Activated naive CD4-positive, alpha-beta T cell treated with anti-CD3 and anti-CD28 coated beads, Interleukin-2, amount 50 U/mL, for 72 hours (primary cell): ENCODE measurements around the gene CENPVL2. TPM values are rescaled to one million over a fixed set of nuclear protein-coding genes. Genes with fewer than 3 reads are reported as not detected.
A peak's percentile ranks its signal among the peaks of the same experiment; 100 is the strongest.
"Not testable (repeated sequence)": the region's sequence is repeated elsewhere in the genome, so short reads cannot be mapped to it uniquely, and the experiment has no call there.

Experiments
- ATAC-seq, 2 donors: fragments of 150-1000 bp; cut with Tn5 transposase; 2 replicates each; pipeline ENCODE4 v1.10.0; 2021; ENCODE audit warnings: mild to moderate bottlenecking in 2 of 2, moderate library complexity in 2 of 2
- DNase-seq, 2 donors: peaks; one replicate each; pipeline ENCODE4 v3.0.0; 2021 to 2022; ENCODE audit warnings: low spot score in 2 of 2
- H3K27ac Mint-ChIP-seq, 2 donors: one replicate each; pipeline ENCODE4 v1.8.0; 2022; ENCODE audit warnings: mild to moderate bottlenecking in 2 of 2, mixed read lengths in 2 of 2
- H3K36me3 Mint-ChIP-seq, 2 donors: one replicate each; pipeline ENCODE4 v1.8.0; 2022; ENCODE audit warnings: mixed read lengths in 2 of 2
- H3K9me3 Mint-ChIP-seq, 2 donors: one replicate each; pipeline ENCODE4 v1.8.0; 2022; ENCODE audit warnings: mixed read lengths in 2 of 2
- total RNA-seq, 2 donors: library from RNA; stranded (reverse); gene quantifications; one replicate each; pipeline ENCODE4 v1.2.3, GENCODE V29; 2022

Gene CENPVL2
- total RNA-seq, result not detected

GRCh38 chrX:51682720-51683062 lies at the start of gene CENPVL2:
Gene CENPVL2, minus strand, starts transcription at chrX:51682831. Its CDS starts 0 bp downstream, at chrX:51682831.
- not testable (repeated sequence) for DNase-seq, H3K36me3 Mint-ChIP-seq
- ATAC-seq, result peak in 1 of 2 donors; percentile 30

GRCh38 chrX:51728202-51728601 lies 45.6 kb upstream of the CENPVL2 start:
- no peaks in the 10 kb centered on the region for H3K9me3 Mint-ChIP-seq
- DNase-seq (no peak), ATAC-seq (no peak)
- no peaks in the 10 kb centered on the region for H3K36me3 Mint-ChIP-seq
- no peak overlapping the region for H3K27ac Mint-ChIP-seq

More at GRCh38 chrX:51682720-51683062, at the start of gene CENPVL2:
- H3K27ac Mint-ChIP-seq, H3K9me3 Mint-ChIP-seq: not testable (repeated sequence)

- H3K36me3 Mint-ChIP-seq, H3K9me3 Mint-ChIP-seq, DNase-seq, H3K27ac Mint-ChIP-seq: not testable (repeated sequence)
- peak in 1 of 2 donors; percentile 60 for ATAC-seq
These were observed 30.5 kb upstream of the CENPVL2 start for GRCh38 chrX:51712943-51713647.

GRCh38 chrX:51710277-51711164 lies 27.9 kb upstream of the CENPVL2 start, which contains the start of gene CENPVL1:
Gene CENPVL1, plus strand, starts transcription at chrX:51710512. Its CDS starts 0 bp downstream, at chrX:51710512.
- H3K27ac Mint-ChIP-seq, DNase-seq, H3K9me3 Mint-ChIP-seq, H3K36me3 Mint-ChIP-seq: not testable (repeated sequence)
- ATAC-seq, result peak in 1 of 2 donors; percentile 35

- no peaks in the 10 kb centered on the region for H3K36me3 Mint-ChIP-seq
- ATAC-seq (no peak), DNase-seq (no peak)
- H3K9me3 Mint-ChIP-seq, result no peaks in the 10 kb centered on the region
- H3K27ac Mint-ChIP-seq, result no peak overlapping the region
These were observed 14.8 kb upstream of the CENPVL2 start for GRCh38 chrX:51697397-51697796.

GRCh38 chrX:51694254-51694653 lies 11.6 kb upstream of the CENPVL2 start:
- Mint-ChIP-seq H3K27ac (no peak overlapping the region), H3K36me3 (no peaks in the 10 kb centered on the region), H3K9me3 (no peaks in the 10 kb centered on the region)
- no peak for DNase-seq
- no peak for ATAC-seq

GRCh38 chrX:51681808-51682719 lies 567 bp downstream of the CENPVL2 start:
- not testable (repeated sequence) for H3K36me3 Mint-ChIP-seq, H3K27ac Mint-ChIP-seq, H3K9me3 Mint-ChIP-seq, DNase-seq
- peak in 1 of 2 donors; percentile 22 for ATAC-seq

- H3K9me3 Mint-ChIP-seq, DNase-seq, H3K36me3 Mint-ChIP-seq, H3K27ac Mint-ChIP-seq: not testable (repeated sequence)
- ATAC-seq, result peak in 1 of 2 donors; percentile 61
These were observed 2.8 kb downstream of the CENPVL2 start for GRCh38 chrX:51679689-51680433.

- Mint-ChIP-seq H3K36me3 (no peaks in the 10 kb centered on the region), H3K27ac (peak overlapping the region in 1 of 2 donors; percentile 39), H3K9me3 (no peaks in the 10 kb centered on the region)
- no peak for ATAC-seq
- DNase-seq, result no peak
These were observed 16.6 kb downstream of the CENPVL2 start for GRCh38 chrX:51665981-51666380.

- DNase-seq, result no peak
- no peaks in the 10 kb centered on the region for H3K9me3 Mint-ChIP-seq
- H3K36me3 Mint-ChIP-seq, result no peaks in the 10 kb centered on the region
- no peak for ATAC-seq
- no peak overlapping the region for H3K27ac Mint-ChIP-seq
These were observed 39.3 kb downstream of the CENPVL2 start for GRCh38 chrX:51643377-51643776.

- ATAC-seq (no peak), DNase-seq (peak in 1 of 2 donors; percentile 5)
These were observed 41.1 kb downstream of the CENPVL2 start for GRCh38 chrX:51641421-51642021.

GRCh38 chrX:51636511-51636910 lies 46.1 kb downstream of the CENPVL2 start:
- not testable (repeated sequence) for H3K27ac Mint-ChIP-seq, H3K9me3 Mint-ChIP-seq, DNase-seq, ATAC-seq, H3K36me3 Mint-ChIP-seq

More at GRCh38 chrX:51641421-51642021, 41.1 kb downstream of the CENPVL2 start:
- Mint-ChIP-seq H3K9me3 (no peaks in the 10 kb centered on the region), H3K27ac (no peak overlapping the region), H3K36me3 (no peaks in the 10 kb centered on the region)
